GM12892 (cell line): Measurements from ENCODE around the gene CRYBG1.

Experiments
- POLR2A ChIP-seq: IDR thresholded peaks from 2 replicates; pipeline ENCODE4 v1.6.1; 2011; ENCODE audit warnings: low read depth, low read length, control low read depth
- POLR2AphosphoS5 ChIP-seq: IDR thresholded peaks from 2 replicates; pipeline ENCODE4 v1.6.1; 2011; ENCODE audit warnings: low read depth, low read length, control low read depth

- TF ChIP-seq POLR2AphosphoS5 = no peak
- no peak for TF ChIP-seq POLR2A
These were observed 81.9 kb downstream of the CRYBG1 start for GRCh38 chr6:106442395-106442794.
